RWPE1 (cell line): ENCODE measurements around the gene AGBL1.

Source experiments
- CTCF ChIA-PET: fragments of 350-600 bp; sonication (Branson Sonifier 250); formaldehyde crosslinking; extraction: SDS; loops from one replicate; lab custom pipeline; 2021; lab: Yijun Ruan, JAX
- POLR2A ChIA-PET: fragments of 400-600 bp; formaldehyde crosslinking; extraction: SDS; loops from one replicate; lab custom pipeline; 2020; ENCODE audit warnings: antibody characterized with exemption; ENCODE audit not compliant: low non-redundant PET; lab: Yijun Ruan, JAX
- DNase-seq: peaks from one replicate; pipeline ENCODE4 v3.0.0; 2012; ENCODE audit warnings: low spot score
- H3K27ac ChIP-seq: fragments of 450-650 bp; 2 replicates; pipeline ENCODE4 v1.5.1; 2017
- CTCF ChIP-seq: fragments of 450-650 bp; conservative IDR thresholded peaks from 2 replicates; pipeline ENCODE4 v1.5.1; 2017; ENCODE audit warnings: low read depth, mild to moderate bottlenecking

AGBL1 gene

GRCh38 chr15:86362555-86362954, 282.9 kb downstream of the AGBL1 start:
- H3K27ac ChIP-seq: peak overlapping the region; percentile 79
- TF ChIP-seq CTCF: no peak
- ChIA-PET POLR2A (no interaction called here), CTCF (interaction anchor here (0.7 kb wide), 1 partner anchor 403 kb away, joined by 3 read pairs; no protein-coding TSS in a partner anchor)
- DNase-seq: peak; percentile 78

DNA sequence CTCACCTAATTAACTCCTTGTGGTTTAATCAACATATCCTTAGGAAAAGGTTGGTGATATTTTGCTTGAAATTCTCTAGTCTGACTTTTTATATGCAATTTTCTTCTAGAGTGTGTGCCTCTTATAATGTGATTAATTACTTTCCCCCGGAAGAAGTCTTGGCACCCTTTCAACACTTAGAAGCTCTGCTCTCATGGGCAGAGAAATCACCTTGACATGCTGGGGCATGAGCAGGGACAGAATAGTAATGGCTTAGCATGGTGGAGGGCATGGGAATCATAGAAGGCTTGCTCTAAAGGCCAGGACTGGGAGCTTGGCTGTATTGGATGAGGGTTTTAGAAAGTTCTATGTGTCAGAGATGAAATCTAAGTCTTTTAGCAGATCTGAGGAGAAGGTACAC, 293.5 kb downstream of the AGBL1 start:
- ChIA-PET CTCF (interaction anchor here (0.6 to 1.3 kb wide), 3 partner anchors 11 to 74 kb away, joined by 4 read pairs; no protein-coding TSS in a partner anchor), POLR2A (no interaction called here)
- peak; percentile 59 for DNase-seq
- TF ChIP-seq CTCF: no peak
- H3K27ac ChIP-seq: peak overlapping the region; percentile 60

GRCh38 chr15:86375733-86376280, 296.1 kb downstream of the AGBL1 start:
- ChIA-PET POLR2A (no interaction called here), CTCF (no interaction called here)
- peak overlapping the region; percentile 62 for H3K27ac ChIP-seq
- DNase-seq: peak; percentile 38
- TF ChIP-seq CTCF: no peak

DNA sequence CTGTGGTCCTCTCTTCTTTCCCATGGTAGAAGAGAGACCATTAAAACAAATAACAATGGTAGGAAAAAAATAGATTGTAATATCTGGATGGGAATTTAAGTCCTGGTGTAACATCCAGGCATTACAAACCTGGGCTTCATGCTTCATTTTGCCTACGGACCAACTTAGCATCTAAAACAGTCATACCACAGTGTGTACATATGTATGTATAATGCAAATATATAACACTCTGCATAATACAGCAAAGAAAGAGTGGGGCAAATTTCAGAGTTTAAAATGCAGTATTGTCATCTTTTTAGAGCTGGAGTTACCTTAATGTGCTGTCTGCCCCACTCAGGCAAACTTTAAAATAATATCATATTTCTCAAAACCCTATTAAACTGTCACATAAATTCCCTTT, 298.2 kb downstream of the AGBL1 start:
- ChIA-PET POLR2A (no interaction called here), CTCF (no interaction called here)
- H3K27ac ChIP-seq: no peak overlapping the region

GRCh38 chr15:86382341-86382740, 302.7 kb downstream of the AGBL1 start:
- no peak for TF ChIP-seq CTCF
- POLR2A ChIA-PET: no interaction called here
- H3K27ac ChIP-seq: no peak overlapping the region
- CTCF ChIA-PET: interaction anchor here (0.6 kb wide), 1 partner anchor 517 kb away, joined by 3 read pairs; no protein-coding TSS in a partner anchor
- no peak for DNase-seq

More for the DNA sequence above, 298.2 kb downstream of the AGBL1 start:
- TF ChIP-seq CTCF: no peak
- no peak for DNase-seq

DNA sequence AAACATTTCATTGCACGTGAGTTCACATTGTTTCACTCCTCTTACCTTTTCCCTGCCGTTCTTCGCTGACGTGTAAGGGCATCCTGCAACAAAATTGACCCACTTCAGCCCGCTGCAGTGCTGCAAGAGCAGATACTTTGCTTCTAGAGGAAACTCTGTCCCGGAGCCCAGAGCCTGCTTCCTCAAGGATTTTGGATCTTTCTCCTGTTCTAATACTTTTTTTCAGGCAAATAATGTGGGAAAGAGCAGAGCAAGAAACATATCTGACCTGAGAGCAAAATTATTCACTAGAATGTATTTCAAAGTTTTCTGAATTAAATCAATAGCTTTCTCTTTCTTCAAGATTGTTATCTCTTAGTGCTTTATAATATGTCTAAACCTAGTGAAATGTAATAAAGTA, 303.9 kb downstream of the AGBL1 start:
- H3K27ac ChIP-seq: no peak overlapping the region
- CTCF ChIA-PET: interaction anchor here (1.6 kb wide), 1 partner anchor 10 kb away, joined by 4 read pairs; no protein-coding TSS in a partner anchor
- no peak for TF ChIP-seq CTCF
- POLR2A ChIA-PET: no interaction called here
- no peak for DNase-seq
